Activated CD4-positive, alpha-beta memory T cell treated with anti-CD3 and anti-CD28 coated beads for 36 hours (primary cell): ENCODE data around the gene FAM110A. TPM values are rescaled to one million over a fixed set of nuclear protein-coding genes. Genes with fewer than 3 reads are reported as not detected.
A peak's percentile ranks its signal among the peaks of the same experiment; 100 is the strongest.
"Not testable (repeated sequence)": the region's sequence is repeated elsewhere in the genome, so short reads cannot be mapped to it uniquely, and the experiment has no call there.

Experiments
- CTCF ChIA-PET: fragments of 350-600 bp; sonication (Branson Sonifier 250); formaldehyde crosslinking; loops from one replicate; lab custom pipeline; 2021; ENCODE audit warnings: antibody characterized with exemption, inconsistent platforms; lab: Charles Lee
- POLR2A ChIA-PET: fragments of 350-600 bp; sonication (Branson Sonifier 250); formaldehyde crosslinking; loops from one replicate; lab custom pipeline; 2021; ENCODE audit warnings: antibody characterized with exemption; lab: Charles Lee
- DNase-seq: peaks from one replicate; pipeline ENCODE4 v3.0.0-alpha.2; 2020
- H3K27ac Mint-ChIP-seq: one replicate; pipeline ENCODE4 v1.8.0; 2021; ENCODE audit warnings: mixed read lengths
- H3K27me3 Mint-ChIP-seq: one replicate; pipeline ENCODE4 v1.8.0; 2021; ENCODE audit warnings: mixed read lengths
- H3K36me3 Mint-ChIP-seq: one replicate; pipeline ENCODE4 v1.8.0; 2021; ENCODE audit warnings: mixed read lengths
- H3K4me1 Mint-ChIP-seq: one replicate; pipeline ENCODE4 v1.8.0; 2021; ENCODE audit warnings: low read depth, mixed read lengths
- H3K4me3 Mint-ChIP-seq: one replicate; pipeline ENCODE4 v1.8.0; 2021; ENCODE audit warnings: mild to moderate bottlenecking, mixed read lengths
- H3K9me3 Mint-ChIP-seq: one replicate; pipeline ENCODE4 v1.8.0; 2021; ENCODE audit warnings: mixed read lengths
- intact Hi-C: fragments of 100-400 bp; cut with micrococcal nuclease; formaldehyde crosslinking; loops from one replicate; pipeline ENCODE4 v1.15.1; 2023
- total RNA-seq, 2 experiments: library from RNA; stranded (reverse); gene quantifications; one replicate each; pipeline ENCODE4 v1.2.3, GENCODE V29; 2021

FAM110A gene
- total RNA-seq, 2 experiments from 2014 or later = 18.0 to 20.1 TPM

DNA sequence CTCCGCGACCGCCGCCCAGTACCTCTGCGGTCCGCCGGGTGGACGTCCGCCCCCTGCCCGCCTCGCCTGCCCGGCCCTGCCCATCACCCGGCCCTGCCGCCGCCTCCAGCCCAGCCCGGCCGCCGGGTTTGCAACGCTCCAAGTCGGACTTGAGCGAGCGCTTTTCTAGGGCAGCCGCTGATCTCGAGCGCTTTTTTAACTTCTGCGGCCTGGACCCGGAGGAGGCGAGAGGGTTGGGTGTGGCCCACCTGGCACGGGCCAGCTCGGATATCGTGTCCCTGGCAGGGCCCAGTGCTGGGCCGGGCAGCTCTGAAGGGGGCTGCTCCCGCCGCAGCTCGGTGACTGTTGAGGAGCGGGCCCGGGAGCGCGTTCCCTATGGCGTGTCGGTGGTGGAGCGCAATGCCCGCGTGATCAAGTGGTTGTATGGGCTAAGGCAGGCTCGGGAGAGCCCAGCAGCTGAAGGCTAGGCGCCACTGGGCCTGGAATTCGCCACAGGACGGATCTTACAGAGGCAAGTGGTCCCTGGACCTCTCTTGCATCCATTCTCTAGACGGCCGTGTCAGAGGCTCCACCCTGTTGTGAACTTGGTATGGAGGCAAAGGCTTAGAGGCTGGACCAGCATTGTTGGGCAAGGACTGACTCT lies 11.8 kb downstream of the FAM110A start:
- POLR2A ChIA-PET = no interaction called here
- H3K27me3 Mint-ChIP-seq = no peaks in the 10 kb centered on the region
- CTCF ChIA-PET = interaction anchor here (0.9 to 3.2 kb wide), 2 partner anchors 12 to 31 kb away, joined by 3 to 18 read pairs; partner anchors contain the start of gene FAM110A
- H3K4me1 Mint-ChIP-seq = peaks cover 53% of the 10 kb centered on the region
- peak; percentile 24 for DNase-seq
- H3K27ac Mint-ChIP-seq = peak overlapping the region; percentile 91
- H3K9me3 Mint-ChIP-seq = no peaks in the 10 kb centered on the region
- intact Hi-C loops = no loop called here
- peaks cover 6% of the 10 kb centered on the region for H3K36me3 Mint-ChIP-seq
- H3K4me3 Mint-ChIP-seq = peak overlapping the region; percentile 77

DNA sequence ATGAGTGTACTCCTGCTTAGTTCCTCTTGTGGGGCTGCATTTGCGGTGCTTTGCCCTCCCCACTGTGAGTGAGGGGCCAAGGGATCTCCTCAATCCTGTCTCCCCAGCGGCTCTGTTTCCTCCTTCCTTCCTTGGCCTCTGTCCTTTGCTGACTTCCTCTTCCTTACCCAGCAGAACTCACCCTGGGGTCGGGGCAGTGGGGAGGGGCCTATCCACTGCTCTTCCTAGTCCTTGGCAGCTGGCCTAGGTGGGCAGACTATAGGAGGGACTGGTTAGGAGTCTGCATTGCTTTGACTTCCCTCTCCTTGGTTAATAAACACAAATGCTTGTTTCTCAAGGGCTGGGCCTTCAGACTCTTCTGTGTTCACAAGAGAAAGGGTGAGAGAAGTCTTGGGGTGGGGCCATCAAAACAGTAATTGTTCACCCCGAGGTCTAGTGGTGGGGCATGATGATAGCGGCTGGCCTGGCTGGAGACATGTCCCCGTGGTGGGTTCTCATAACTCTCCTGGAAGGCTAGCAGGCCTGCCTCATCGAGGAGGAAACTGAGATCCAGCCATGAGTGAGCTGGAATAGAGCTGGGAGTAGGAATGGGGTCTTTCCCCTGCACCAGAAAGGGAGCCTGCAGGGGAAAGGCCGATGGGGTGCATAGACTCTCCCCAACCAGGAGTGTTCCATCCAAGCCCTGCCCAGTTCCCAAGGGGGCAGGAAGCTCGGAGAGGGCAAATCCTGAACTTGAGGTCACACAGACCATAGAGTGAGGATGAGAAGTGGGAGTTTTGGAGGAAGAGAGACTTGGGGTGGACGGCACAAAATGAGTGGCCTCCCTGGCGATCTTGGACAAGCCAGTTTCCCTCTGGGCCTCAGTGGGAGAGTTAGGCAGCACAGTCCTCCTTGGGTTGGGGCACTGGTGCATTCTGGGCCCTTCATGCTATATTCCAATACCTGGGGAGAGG lies 12.7 kb downstream of the FAM110A start:
- intact Hi-C loops = loop anchor here (2.0 kb wide), 1 partner anchor 13 kb away; the partner anchor contains the start of gene FAM110A
- Mint-ChIP-seq H3K4me1 (peaks cover 59% of the 10 kb centered on the region), H3K9me3 (no peaks in the 10 kb centered on the region), H3K36me3 (peaks cover 10% of the 10 kb centered on the region), H3K4me3 (peak overlapping the region; percentile 77), H3K27me3 (no peaks in the 10 kb centered on the region), H3K27ac (peak overlapping the region; percentile 91)
- ChIA-PET POLR2A (interaction anchor here (1.0 to 1.8 kb wide), 2 partner anchors 10 to 13 kb away, joined by 4 to 7 read pairs; partner anchors contain the start of gene FAM110A), CTCF (interaction anchor here (1.0 to 1.4 kb wide), 4 partner anchors 27 to 110 kb away, joined by 3 to 5 read pairs (median 4); no protein-coding TSS in a partner anchor)
- DNase-seq = peak; percentile 18

DNA sequence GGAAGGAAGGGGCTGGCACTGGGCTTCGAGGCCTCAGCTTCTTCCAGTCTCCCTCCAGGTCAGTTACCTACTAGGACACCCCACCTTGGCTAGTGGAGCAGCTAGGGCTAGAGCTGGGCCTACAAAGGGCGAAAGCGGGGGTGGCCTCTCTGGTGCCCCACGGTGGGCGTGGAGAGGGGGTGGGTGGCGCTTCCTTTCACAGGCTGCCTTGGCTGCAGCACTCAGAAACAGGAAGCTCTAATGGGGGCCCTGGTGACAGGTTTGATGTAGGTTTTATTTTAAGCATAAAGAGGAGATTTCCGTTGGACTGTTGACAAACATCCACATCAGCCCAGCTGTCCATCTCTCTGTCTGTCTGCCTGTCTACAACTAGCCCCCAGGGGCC lies 13.4 kb downstream of the FAM110A start:
- DNase-seq = peak; percentile 69
- Mint-ChIP-seq H3K4me1 (peaks cover 61% of the 10 kb centered on the region), H3K27ac (peak overlapping the region; percentile 91), H3K9me3 (no peaks in the 10 kb centered on the region), H3K4me3 (peak overlapping the region; percentile 77), H3K36me3 (peaks cover 10% of the 10 kb centered on the region), H3K27me3 (no peaks in the 10 kb centered on the region)
- intact Hi-C loops = loop anchor here (2.0 kb wide), 1 partner anchor 14 kb away; the partner anchor contains the start of gene FAM110A
- ChIA-PET POLR2A (interaction anchor here (1.0 to 1.8 kb wide), 2 partner anchors 9 to 13 kb away, joined by 4 to 7 read pairs; partner anchors contain the start of gene FAM110A), CTCF (interaction anchor here (1.0 to 1.4 kb wide), 4 partner anchors 28 to 109 kb away, joined by 3 to 5 read pairs (median 4); no protein-coding TSS in a partner anchor)

DNA sequence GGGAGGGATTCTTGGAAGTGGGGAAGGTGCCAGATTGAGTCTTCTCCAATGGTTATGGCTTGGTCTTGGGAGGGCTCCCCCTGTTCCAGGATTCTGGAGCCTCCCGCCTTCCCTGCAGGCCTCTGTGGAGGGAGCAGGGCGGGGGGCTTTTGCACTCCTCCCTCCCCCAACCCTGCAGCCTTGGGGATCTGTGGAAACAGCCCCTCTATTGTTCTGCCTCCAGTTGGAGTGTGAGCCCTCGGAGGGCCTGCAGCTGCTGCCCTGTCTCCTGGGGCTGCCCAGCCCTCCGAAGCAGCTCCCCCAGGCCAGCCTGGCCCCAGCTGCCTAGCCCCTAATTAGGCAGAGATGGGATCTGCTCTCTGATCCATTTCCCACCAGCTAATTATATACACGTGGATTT lies 14.7 kb downstream of the FAM110A start:
- no peak overlapping the region for H3K27ac Mint-ChIP-seq
- no peaks in the 10 kb centered on the region for H3K27me3 Mint-ChIP-seq
- intact Hi-C loops = no loop called here

DNA sequence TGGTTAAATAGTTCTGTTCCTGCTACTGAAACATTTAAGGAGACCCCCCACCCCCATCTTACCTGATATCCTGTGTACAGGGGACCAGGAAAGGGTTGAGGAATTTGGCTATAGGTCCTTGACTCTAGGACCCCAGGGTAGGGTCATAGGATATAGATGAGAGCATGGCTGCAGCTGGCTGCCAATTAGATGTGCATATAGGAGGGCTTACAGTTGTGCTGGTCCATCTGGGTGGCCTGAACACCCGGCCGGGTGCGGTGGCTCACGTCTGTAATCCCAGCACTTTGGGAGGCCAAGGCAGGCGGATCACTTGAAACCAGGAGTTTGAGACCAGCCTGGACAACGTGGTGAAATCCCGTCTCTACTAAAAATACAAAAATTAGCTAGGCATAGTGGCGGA lies 15.2 kb downstream of the FAM110A start:
- H3K27ac Mint-ChIP-seq, H3K27me3 Mint-ChIP-seq, POLR2A ChIA-PET, H3K36me3 Mint-ChIP-seq, H3K9me3 Mint-ChIP-seq, DNase-seq, H3K4me3 Mint-ChIP-seq, intact Hi-C loops: not testable (repeated sequence)
- CTCF ChIA-PET = interaction anchor here (0.9 to 1.4 kb wide), 2 partner anchors 11 to 30 kb away, joined by 3 to 4 read pairs; no protein-coding TSS in a partner anchor
- H3K4me1 Mint-ChIP-seq = peaks cover 60% of the 10 kb centered on the region

More for the DNA sequence above, 14.7 kb downstream of the FAM110A start:
- no peak for DNase-seq
- Mint-ChIP-seq H3K9me3 (no peaks in the 10 kb centered on the region), H3K4me3 (no peak overlapping the region), H3K36me3 (peaks cover 10% of the 10 kb centered on the region), H3K4me1 (peaks cover 59% of the 10 kb centered on the region)
- CTCF ChIA-PET = interaction anchor here (0.9 to 1.4 kb wide), 3 partner anchors 11 to 108 kb away, joined by 3 to 5 read pairs (median 4); no protein-coding TSS in a partner anchor
- POLR2A ChIA-PET = no interaction called here

DNA sequence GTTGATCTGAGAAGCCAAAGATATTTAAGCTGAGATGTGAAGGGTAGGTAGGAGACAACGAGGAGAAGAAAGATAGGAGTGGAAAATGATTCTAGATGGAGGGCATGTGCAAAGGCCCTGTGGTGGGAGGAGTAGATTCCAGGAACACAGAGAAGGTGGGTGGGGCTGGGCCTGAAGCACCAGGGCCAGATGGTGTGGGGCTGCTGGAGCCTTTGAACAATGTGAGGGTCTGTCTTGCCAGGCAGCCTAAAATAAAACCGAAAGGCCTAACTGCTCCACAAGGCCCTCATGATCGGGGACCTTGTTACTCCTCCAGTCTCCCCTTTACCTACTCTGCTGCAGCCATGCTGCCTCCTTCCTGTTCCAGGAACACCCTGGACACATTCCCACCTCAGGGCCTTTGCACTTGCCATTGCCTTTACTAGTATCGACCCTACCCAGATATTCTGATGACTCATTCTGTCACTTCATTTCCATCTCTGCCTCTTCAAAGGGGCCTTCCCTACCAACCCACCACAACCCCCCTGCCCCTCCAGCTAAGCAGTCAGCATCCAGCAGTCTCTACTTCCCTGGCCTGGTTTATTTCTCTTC lies 20.0 kb downstream of the FAM110A start:
- intact Hi-C loops = no loop called here
- POLR2A ChIA-PET = no interaction called here
- peaks cover 4% of the 10 kb centered on the region for H3K36me3 Mint-ChIP-seq
- no peaks in the 10 kb centered on the region for H3K9me3 Mint-ChIP-seq
- H3K4me3 Mint-ChIP-seq = no peak overlapping the region
- H3K27ac Mint-ChIP-seq = no peak overlapping the region
- CTCF ChIA-PET = interaction anchor here (1.0 to 1.5 kb wide), 3 partner anchors 20 to 114 kb away, joined by 3 read pairs; partner anchors contain the start of gene FAM110A
- H3K27me3 Mint-ChIP-seq = no peaks in the 10 kb centered on the region
- DNase-seq = peak; percentile 29
- H3K4me1 Mint-ChIP-seq = peaks cover 55% of the 10 kb centered on the region

DNA sequence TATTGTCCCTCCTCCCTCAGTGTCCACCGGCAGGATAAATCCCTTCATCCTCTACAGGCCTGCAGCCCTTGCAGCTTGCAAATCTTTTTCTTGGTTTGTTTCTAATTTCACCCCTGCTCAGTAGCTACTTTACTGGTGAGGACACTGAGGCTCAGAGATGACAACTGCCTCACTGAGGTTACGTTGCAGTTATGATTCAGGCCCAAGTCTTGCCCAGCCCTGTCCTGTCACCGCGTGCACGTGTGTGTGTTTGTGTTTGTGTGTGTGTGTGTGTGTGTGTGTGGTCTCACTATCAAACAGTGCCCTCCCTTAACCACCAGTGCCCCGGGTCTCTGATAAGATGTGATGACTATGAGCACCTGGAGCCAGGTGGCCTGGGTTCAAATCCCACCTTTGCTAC lies 21.1 kb downstream of the FAM110A start:
- no peak for DNase-seq
- no peaks in the 10 kb centered on the region for H3K9me3 Mint-ChIP-seq
- H3K27ac Mint-ChIP-seq = no peak overlapping the region
- H3K4me3 Mint-ChIP-seq = no peak overlapping the region
- H3K36me3 Mint-ChIP-seq = peaks cover 4% of the 10 kb centered on the region
- POLR2A ChIA-PET = interaction anchor here (0.5 kb wide), 1 partner anchor 10 kb away, joined by 3 read pairs; no protein-coding TSS in a partner anchor
- intact Hi-C loops = no loop called here
- H3K27me3 Mint-ChIP-seq = no peaks in the 10 kb centered on the region
- CTCF ChIA-PET = no interaction called here
- peaks cover 64% of the 10 kb centered on the region for H3K4me1 Mint-ChIP-seq

DNA sequence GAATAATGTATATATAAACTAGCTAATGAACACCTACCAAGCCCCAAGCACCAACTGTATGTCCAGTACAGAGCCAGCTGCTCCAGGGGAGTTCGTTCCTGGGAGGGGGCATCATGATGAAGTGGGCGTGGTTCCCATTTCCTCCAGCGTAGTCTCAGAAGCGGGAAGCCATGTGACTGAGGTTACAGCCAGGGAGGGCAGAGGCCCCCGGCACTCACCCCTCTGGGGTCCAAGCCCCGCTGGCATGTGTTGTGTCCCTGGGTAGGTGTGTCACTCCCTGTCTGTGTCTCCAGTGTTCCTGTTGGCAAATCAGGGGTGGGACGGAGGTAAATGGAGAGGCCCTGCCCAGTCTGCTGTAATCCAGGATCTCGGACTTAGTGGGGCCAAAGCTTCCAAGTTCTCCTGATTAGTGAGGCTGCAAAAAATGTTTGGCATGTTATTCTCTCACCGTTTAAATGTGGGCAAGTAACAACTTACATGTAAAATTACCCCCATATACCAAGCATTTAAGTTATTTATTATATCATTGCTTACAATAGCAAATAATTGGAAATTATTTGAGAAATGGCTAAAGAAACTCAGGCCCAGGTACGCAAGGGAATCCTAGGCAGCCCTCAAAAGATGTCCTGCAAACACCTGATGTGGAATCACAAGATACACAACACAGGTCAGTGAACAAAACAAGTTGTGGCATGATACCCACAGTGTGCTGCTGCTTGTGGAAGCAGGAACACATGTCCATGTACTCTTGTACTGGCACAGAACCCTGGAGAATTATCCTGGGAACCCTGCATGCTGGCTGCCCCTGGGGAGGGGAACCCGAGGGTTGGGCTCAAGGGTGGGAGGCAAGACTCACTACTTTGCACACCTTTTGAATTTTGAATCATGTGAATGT lies 22.2 kb downstream of the FAM110A start:
- Mint-ChIP-seq H3K4me3 (no peak overlapping the region), H3K4me1 (peaks cover 65% of the 10 kb centered on the region), H3K27ac (no peak overlapping the region), H3K9me3 (no peaks in the 10 kb centered on the region), H3K27me3 (no peaks in the 10 kb centered on the region), H3K36me3 (peaks cover 2% of the 10 kb centered on the region)
- ChIA-PET CTCF (interaction anchor here (0.6 to 1.6 kb wide), 3 partner anchors 22 to 99 kb away, joined by 5 read pairs; partner anchors contain the start of gene FAM110A), POLR2A (interaction anchor here (1.4 kb wide), 1 partner anchor 9 kb away, joined by 4 read pairs; no protein-coding TSS in a partner anchor)
- intact Hi-C loops = loop anchor here (1.0 kb wide), 1 partner anchor 19 kb away; no protein-coding TSS in a partner anchor
- no peak for DNase-seq

DNA sequence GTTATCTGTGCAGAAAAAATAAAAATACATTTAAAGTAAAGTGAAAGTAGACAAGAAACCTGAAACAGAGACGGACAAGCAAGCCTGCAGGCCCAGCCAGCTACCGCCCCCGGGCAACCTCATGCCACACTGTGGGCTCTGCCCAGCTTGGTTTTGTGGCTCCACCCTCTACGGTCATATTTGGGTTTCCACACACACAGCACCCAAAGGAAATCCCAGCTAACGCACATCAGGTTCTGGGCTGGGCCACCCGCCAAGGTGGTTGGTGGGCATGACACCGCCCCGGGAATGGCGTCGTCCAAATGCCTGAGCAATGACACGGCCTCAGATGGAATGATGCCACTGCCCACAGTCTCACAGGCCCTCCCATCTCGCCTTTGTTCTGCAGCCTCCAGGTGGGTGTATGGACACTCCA lies 22.9 kb downstream of the FAM110A start:
- peaks cover 58% of the 10 kb centered on the region for H3K4me1 Mint-ChIP-seq
- no peaks in the 10 kb centered on the region for H3K9me3 Mint-ChIP-seq
- ChIA-PET POLR2A (interaction anchor here (1.4 kb wide), 1 partner anchor 9 kb away, joined by 4 read pairs; no protein-coding TSS in a partner anchor), CTCF (interaction anchor here (0.6 to 1.6 kb wide), 3 partner anchors 23 to 98 kb away, joined by 5 read pairs; partner anchors contain the start of gene FAM110A)
- no peak overlapping the region for H3K27ac Mint-ChIP-seq
- intact Hi-C loops = loop anchor here (1.0 kb wide), 1 partner anchor 20 kb away; no protein-coding TSS in a partner anchor
- DNase-seq = peak; percentile 75
- H3K27me3 Mint-ChIP-seq = no peaks in the 10 kb centered on the region
- H3K4me3 Mint-ChIP-seq = peak overlapping the region; percentile 12
- no peaks in the 10 kb centered on the region for H3K36me3 Mint-ChIP-seq

DNA sequence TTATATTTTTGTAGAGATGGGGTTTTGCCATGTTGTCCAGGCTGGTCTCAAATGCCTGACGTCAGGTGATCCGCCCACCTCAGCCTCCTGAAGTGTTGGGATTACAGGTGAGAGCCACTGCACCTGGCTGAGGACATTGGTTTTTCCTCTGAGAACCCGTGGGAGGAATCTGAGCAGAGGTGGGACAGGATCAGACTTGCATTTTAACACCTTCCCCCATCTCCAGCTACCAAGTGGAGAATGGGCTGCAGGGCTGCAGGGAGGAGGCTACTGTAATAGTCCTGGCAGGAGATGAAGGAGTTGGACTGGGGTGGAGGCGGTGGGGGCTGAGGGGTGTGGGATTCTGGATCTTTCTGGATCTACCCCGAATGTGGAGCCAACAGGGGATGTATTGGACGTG lies 24.5 kb downstream of the FAM110A start:
- Mint-ChIP-seq H3K27me3 (no peaks in the 10 kb centered on the region), H3K36me3 (no peaks in the 10 kb centered on the region), H3K4me1 (peaks cover 54% of the 10 kb centered on the region), H3K27ac (no peak overlapping the region), H3K9me3 (no peaks in the 10 kb centered on the region), H3K4me3 (no peak overlapping the region)
- intact Hi-C loops = no loop called here
- DNase-seq = no peak
- CTCF ChIA-PET = no interaction called here
- POLR2A ChIA-PET = no interaction called here
